ENCODE data around the gene MED16. TPM values are rescaled to one million over a fixed set of nuclear protein-coding genes. Genes with fewer than 3 reads are reported as not detected.

MED16 gene
- total RNA-seq, 1 donor from 2014 or later, result 55.7 TPM

DNA sequence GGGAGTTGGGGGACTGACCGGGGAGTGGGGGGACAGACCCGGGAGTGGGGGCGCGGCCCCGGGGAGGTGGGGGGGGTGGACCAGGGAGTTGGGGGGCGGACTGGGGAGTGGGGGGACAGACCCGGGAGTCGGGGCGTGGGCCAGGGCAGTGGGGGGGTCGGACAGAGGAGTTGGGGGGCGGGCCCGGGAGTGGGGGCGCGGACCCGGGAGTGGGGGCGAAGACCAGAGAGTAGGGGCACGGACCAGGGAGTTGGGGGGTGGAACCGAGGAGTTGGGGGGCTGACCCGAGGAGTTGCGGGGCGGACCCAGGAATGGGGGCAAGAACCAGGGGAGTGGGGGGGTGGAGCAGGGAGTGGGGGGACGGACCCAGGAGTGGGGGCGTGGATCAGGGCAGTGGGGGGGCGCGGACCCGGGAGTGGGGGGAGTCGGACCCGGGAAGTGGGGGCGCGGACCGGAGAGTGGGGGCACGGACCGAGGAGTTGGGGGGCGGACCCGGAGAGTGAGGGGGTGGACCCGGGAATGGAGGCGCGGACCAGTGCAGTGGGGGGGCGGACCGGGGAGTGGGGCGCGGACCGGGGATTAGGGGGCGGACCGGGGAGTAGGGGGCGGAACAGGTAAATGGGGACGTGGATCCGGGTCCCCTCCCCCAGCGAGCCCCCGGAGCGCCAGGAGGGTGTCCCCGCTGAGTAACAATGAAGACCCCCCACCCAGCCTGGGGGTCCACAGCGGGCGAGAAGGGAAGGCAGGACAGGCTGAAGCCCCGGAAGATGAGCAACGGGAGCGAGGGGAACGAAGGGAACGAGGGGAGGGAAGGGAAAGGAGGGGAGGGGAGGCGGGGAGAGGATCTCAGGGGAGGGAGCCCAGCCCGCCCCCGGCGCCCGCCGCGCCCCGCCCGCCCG lies 19.4 kb upstream of the MED16 start:
- Mint-ChIP-seq H3K27ac (peak overlapping the region; percentile 80), H3K36me3 (ENCODE audit: low read depth) (peaks cover 16% of the 10 kb centered on the region), H3K4me1 (ENCODE audit: low read depth) (peaks cover 17% of the 10 kb centered on the region), H3K27me3 (ENCODE audit: low read depth) (no peaks in the 10 kb centered on the region), H3K4me3 (ENCODE audit: low read depth) (peak overlapping the region; percentile 84), H3K9me3 (no peaks in the 10 kb centered on the region)
- no peak for DNase-seq (ENCODE audit: low spot score)
- intact Hi-C loops (cut with micrococcal nuclease), result no loop called here

DNA sequence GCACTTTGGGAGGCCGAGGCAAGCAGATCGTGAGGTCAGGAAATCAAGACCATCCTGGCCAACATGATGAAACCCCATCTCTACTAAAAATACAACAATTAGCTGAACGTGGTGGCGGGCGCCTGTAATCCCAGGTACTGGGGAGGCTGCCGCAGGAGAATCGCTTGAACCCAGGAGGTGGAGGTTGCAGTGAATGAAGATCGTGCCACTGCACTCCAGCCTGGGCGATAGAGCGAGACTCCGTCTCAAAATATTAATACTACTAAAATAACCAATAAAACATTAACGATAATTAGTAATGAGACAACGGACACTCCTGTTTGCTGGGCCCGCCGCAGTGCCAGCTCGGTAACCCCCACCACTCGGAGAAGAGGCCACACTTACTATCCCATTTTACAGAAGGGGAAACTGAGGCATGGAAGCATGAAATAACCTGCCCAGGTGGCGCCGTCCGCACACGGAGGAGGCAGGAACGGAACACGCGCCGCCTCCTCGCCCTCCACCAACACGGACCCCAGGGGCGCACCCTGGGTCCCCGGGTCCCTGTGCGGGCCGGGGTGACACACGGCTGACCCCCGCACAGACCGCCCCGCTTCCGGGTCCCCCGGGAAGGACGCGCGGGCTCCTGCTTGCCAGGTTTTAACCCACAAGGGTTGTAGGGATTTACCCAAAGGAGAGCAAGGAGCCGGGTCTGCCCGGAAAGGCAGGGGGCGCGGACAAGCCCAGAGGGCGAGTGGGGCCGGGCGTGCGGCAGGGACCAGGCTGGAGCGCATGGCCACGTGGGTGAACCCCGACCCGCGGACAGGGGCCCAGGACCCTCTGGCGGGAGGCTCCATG lies 18.4 kb upstream of the MED16 start:
- Mint-ChIP-seq H3K4me3 (ENCODE audit: low read depth) (peak overlapping the region; percentile 71), H3K9me3 (no peaks in the 10 kb centered on the region), H3K27ac (peak overlapping the region; percentile 46), H3K27me3 (ENCODE audit: low read depth) (no peaks in the 10 kb centered on the region), H3K36me3 (ENCODE audit: low read depth) (peaks cover 19% of the 10 kb centered on the region), H3K4me1 (ENCODE audit: low read depth) (peaks cover 20% of the 10 kb centered on the region)
- intact Hi-C loops (cut with micrococcal nuclease), result no loop called here
- no peak for DNase-seq (ENCODE audit: low spot score)

DNA sequence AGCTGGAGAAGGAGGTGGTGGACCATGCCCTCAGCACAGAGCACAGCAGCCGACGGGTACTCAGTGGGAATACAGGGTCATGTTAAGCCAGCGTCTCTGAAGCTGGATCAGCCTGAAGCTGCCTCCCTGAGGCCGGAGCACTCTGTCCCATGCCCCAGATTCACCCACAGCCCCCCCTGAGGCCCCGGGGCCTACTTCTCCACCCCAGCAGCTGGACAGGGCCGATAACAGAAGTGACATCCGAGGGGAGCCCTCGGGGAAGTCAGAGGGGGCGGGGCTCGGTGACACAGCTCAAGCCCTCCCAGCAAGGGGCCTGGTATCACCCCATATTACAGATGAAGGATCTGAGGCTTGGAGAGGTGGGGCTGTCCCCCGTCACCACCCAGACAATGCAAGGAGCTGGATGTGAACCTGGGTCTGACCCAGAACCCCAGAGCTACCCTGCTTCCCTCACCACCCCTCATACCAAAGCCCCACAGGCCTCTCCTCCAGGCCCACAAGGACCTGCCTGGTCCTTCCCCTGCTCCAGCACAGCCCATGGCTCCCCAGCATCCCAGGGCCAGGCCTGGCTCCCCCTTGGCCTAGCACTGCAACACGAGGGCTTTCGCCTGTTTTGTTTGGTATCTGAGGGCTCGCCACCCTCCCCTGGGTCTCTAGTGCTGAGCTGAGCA lies 14.3 kb upstream of the MED16 start:
- H3K36me3 Mint-ChIP-seq (ENCODE audit: low read depth), result peaks cover 25% of the 10 kb centered on the region
- intact Hi-C loops (cut with micrococcal nuclease), result no loop called here
- no peak overlapping the region for H3K4me3 Mint-ChIP-seq (ENCODE audit: low read depth)
- no peaks in the 10 kb centered on the region for H3K27me3 Mint-ChIP-seq (ENCODE audit: low read depth)
- no peak overlapping the region for H3K27ac Mint-ChIP-seq
- no peak for DNase-seq (ENCODE audit: low spot score)
- H3K4me1 Mint-ChIP-seq (ENCODE audit: low read depth), result peaks cover 25% of the 10 kb centered on the region
- H3K9me3 Mint-ChIP-seq, result no peaks in the 10 kb centered on the region

DNA sequence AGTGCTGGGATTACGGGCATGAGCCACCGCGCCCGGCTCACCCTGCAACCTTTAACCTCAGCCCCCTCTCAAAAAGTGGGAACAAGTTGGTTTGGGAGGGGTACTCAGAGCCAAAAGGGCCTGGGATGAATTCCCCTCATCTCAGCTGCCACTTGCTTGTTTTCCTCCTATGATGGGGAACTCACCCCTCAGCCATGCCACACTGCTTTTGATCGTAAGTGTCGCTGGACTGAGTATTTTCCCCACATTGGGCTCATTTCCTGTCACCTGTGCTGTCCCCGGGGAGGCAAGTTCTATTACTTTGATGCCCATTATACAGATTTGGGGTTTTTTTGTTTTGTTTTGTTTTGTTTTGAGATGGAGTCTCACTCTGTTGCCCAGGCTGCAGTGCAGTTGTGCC lies 13.5 kb upstream of the MED16 start:
- peaks cover 25% of the 10 kb centered on the region for H3K4me1 Mint-ChIP-seq (ENCODE audit: low read depth)
- H3K27me3 Mint-ChIP-seq (ENCODE audit: low read depth), result no peaks in the 10 kb centered on the region

DNA sequence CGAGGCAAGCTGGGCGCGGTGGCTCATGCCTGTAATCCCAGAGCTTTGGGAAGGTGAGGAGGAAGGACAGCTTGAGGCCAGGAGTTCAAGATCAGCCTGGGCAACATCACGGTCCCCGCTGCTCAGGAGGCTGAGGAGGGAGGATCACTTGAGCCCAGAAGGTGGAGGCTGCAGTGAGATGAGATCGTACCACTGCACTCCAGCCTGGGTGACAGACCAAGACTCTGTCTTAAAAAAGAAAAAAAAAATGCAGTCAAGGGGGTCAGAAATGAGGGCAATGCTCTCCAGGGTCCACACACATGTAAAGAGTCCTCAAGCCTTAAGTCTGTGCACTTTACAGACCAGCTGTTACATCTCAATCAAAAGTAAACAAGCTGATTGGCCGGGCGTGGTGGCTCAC lies 11.6 kb upstream of the MED16 start:
- H3K4me1 Mint-ChIP-seq (ENCODE audit: low read depth), result peaks cover 17% of the 10 kb centered on the region
- peaks cover 29% of the 10 kb centered on the region for H3K36me3 Mint-ChIP-seq (ENCODE audit: low read depth)
- H3K27me3 Mint-ChIP-seq (ENCODE audit: low read depth), result no peaks in the 10 kb centered on the region
- no peak for DNase-seq (ENCODE audit: low spot score)
- no peaks in the 10 kb centered on the region for H3K9me3 Mint-ChIP-seq
- intact Hi-C loops (cut with micrococcal nuclease), result no loop called here
- no peak overlapping the region for H3K4me3 Mint-ChIP-seq (ENCODE audit: low read depth)
- H3K27ac Mint-ChIP-seq, result no peak overlapping the region

More for the DNA sequence above, 13.5 kb upstream of the MED16 start:
- Mint-ChIP-seq H3K9me3 (no peaks in the 10 kb centered on the region), H3K4me3 (ENCODE audit: low read depth) (no peak overlapping the region), H3K36me3 (ENCODE audit: low read depth) (peaks cover 29% of the 10 kb centered on the region), H3K27ac (peak overlapping the region; percentile 35)
- intact Hi-C loops (cut with micrococcal nuclease), result no loop called here
- DNase-seq (ENCODE audit: low spot score), result no peak

DNA sequence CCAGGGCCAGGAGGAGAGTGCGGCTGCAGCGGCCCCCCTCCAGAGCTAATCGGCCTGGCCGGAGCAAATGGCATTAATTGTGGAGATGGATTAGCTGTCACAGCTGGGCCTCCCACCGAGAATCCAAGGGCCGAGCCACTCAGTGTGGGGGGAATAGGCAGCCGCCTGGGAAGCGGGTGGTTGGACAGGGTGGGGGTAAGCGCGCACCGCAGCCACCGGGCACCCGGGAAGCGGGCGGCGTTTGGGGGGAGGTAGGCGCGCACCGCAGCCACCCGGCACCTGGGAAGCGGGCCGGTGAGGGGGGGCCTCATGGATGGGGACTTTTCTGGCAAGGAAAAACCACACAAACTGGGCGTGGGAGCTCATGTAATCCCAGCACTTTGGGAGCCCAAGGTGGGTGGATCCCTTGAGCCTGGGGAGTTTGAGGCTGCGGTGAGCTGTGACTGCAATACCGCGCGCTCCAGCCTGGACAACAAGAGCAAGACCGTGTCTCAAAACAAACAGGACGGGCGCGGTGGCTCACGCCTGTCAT lies 10.3 kb upstream of the MED16 start:
- Mint-ChIP-seq H3K4me3 (ENCODE audit: low read depth) (no peak overlapping the region), H3K36me3 (ENCODE audit: low read depth) (peaks cover 27% of the 10 kb centered on the region), H3K27ac (no peak overlapping the region)

DNA sequence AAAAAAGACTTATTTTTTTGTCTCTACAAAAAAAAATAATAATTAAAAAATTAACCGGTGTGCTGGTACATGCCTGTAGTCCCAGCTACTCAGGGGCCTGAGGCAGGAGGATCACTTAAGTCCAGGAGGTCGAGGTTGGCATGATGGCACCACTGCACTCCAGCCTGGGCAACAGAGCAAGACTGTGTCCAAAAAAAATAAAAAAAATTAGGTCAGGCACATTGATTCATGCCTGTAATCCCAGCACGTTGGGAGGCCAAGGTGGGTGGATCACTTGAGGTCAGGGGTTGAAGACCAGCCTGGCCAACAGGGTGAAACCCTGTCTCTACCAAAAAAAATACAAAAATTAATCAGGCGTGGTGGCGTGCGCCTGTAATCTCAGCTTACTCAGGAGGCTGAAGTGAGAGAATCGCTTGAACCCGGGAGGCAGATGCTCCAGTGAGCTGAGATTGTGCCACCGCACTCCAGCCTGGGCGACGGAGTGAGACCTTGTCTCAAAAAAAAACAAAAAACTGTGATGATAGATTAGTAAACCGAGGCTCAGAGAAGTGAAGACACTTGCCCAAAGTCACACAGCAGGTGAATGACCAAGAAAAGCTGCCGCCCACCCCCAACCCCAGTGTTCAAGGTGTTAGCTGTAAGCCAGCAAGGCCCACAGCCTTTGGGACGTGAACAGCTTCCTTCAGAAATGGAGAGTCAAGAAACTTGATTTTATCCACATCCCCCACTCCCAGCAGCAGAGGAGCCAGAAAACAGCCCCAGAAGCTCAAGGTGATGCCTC lies 9.6 kb upstream of the MED16 start:
- peaks cover 30% of the 10 kb centered on the region for H3K36me3 Mint-ChIP-seq (ENCODE audit: low read depth)

More for the DNA sequence above, 10.3 kb upstream of the MED16 start:
- intact Hi-C loops (cut with micrococcal nuclease), result no loop called here
- DNase-seq (ENCODE audit: low spot score), result no peak
- Mint-ChIP-seq H3K27me3 (ENCODE audit: low read depth) (no peaks in the 10 kb centered on the region), H3K9me3 (no peaks in the 10 kb centered on the region), H3K4me1 (ENCODE audit: low read depth) (peaks cover 8% of the 10 kb centered on the region)

DNA sequence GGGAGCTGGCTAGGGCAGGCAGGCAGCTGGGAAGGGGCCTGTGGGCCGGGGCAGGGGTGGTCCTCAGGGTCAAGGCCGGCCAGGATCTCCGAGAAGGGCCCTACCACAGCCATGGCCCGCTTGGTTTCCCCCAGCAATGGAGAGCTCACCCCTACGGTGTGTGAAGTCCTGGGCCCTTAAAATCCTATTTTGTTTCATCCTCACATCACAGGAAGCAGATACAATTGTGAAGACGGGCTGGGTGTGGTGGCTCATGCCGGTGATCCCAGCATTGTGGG lies 9.0 kb upstream of the MED16 start:
- Mint-ChIP-seq H3K4me1 (ENCODE audit: low read depth) (peaks cover 6% of the 10 kb centered on the region), H3K27me3 (ENCODE audit: low read depth) (no peaks in the 10 kb centered on the region)
- intact Hi-C loops (cut with micrococcal nuclease), result no loop called here

More for the DNA sequence above, 9.6 kb upstream of the MED16 start:
- no peak for DNase-seq (ENCODE audit: low spot score)
- intact Hi-C loops (cut with micrococcal nuclease), result no loop called here
- Mint-ChIP-seq H3K4me3 (ENCODE audit: low read depth) (no peak overlapping the region), H3K9me3 (no peaks in the 10 kb centered on the region), H3K4me1 (ENCODE audit: low read depth) (peaks cover 8% of the 10 kb centered on the region), H3K27me3 (ENCODE audit: low read depth) (no peaks in the 10 kb centered on the region), H3K27ac (no peak overlapping the region)

DNA sequence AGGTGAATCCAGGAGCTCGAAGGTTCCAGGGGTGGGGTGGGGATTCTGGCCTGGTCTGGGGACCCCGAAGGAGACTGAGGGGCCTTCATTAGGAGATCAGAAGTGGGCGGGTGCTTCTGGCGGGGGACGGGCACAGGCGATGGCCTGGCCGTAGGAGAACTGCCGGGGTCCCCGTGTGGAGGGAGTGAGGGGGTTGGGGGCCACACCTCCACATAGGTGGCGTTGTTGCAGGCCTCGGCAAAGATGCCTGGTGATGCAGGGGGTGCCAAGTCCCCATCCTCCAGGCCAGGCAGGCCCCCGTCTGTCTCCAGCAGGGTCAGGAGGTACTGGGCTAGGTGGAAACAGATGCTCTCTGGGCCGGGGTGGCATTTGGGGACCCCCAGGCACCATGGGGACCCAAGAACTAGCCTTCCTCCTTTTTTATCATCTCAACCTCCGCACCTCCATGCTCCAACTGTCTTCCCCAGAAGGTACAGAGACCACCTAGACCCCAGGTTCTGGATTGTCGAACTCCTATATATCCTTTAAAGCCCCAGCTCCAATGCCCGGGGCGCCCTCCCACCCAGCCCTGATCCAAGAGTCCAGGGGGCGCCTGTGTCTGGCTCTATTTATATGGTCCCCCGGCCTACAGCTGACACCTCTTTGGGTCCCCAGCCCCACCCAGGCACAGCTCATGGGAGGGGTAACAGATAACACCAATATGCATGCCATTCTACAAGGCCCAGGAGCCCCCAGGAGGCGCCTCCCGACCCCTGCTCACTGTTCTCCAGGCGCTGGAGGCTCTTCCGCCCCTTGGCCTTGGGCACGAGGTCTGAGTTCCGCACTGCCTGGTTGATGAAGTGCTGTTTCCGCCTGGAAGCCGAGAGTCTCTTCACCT lies 8.5 kb upstream of the MED16 start:
- DNase-seq (ENCODE audit: low spot score), result no peak

More for the DNA sequence above, 9.0 kb upstream of the MED16 start:
- DNase-seq (ENCODE audit: low spot score), result no peak
- Mint-ChIP-seq H3K9me3 (no peaks in the 10 kb centered on the region), H3K36me3 (ENCODE audit: low read depth) (peaks cover 31% of the 10 kb centered on the region), H3K27ac (no peak overlapping the region), H3K4me3 (ENCODE audit: low read depth) (no peak overlapping the region)

DNA sequence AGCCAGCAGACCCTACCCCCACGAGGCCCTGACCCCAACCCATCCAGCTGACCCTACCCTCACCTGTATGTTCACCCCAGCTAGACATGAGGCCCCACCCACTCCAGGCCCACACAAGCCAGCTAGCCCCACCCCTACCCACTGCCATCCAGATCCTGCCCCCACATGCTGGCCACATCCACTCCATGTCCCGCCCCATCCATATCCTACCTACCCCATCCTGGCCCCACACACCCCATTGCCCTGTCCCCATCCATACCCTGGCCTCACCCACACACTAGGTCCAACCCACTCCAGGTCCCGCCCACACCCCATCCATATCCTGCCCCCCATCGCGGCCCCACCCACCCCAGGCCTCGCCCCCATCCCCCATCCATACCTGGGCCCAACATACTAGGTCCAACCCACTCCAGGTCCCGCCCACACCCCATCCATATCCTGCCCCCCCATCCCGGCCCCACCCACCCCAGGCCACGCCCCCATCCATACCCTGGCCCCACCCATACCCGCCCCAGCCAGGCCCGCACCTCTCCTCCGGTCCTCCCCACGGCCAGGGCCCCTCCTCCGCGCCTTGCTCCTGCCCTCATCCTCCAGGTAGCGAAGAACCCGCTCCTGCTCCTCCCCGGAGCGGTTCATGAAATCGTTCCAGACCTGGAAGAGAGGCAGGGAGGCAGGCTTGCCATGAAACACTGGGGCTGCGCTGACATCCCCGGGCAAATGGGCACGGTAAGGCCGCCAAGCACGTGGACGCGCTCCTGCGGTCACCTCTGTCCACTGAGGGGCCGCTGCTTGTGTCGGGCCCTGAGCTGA lies 7.5 kb upstream of the MED16 start:
- Mint-ChIP-seq H3K27me3 (ENCODE audit: low read depth) (no peaks in the 10 kb centered on the region), H3K9me3 (no peaks in the 10 kb centered on the region), H3K27ac (no peak overlapping the region), H3K36me3 (ENCODE audit: low read depth) (peaks cover 38% of the 10 kb centered on the region), H3K4me1 (ENCODE audit: low read depth) (peaks cover 4% of the 10 kb centered on the region), H3K4me3 (ENCODE audit: low read depth) (no peak overlapping the region)
- no peak for DNase-seq (ENCODE audit: low spot score)
- intact Hi-C loops (cut with micrococcal nuclease), result no loop called here

More for the DNA sequence above, 8.5 kb upstream of the MED16 start:
- Mint-ChIP-seq H3K27me3 (ENCODE audit: low read depth) (no peaks in the 10 kb centered on the region), H3K4me1 (ENCODE audit: low read depth) (peaks cover 4% of the 10 kb centered on the region), H3K4me3 (ENCODE audit: low read depth) (no peak overlapping the region), H3K27ac (no peak overlapping the region), H3K36me3 (ENCODE audit: low read depth) (peaks cover 35% of the 10 kb centered on the region), H3K9me3 (no peaks in the 10 kb centered on the region)
- intact Hi-C loops (cut with micrococcal nuclease), result no loop called here

DNA sequence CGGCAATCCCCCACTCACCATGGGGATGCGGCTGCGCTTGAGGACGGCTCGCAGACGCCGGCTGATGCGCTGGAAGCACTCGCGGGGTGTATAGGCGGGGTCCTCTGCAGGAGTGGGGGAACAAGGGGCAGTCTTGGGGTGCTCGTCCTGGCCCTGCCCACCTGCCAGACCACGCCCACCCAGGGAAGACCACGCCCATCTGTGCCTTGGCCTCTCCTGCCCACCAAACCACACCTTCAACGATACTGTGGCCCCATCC lies 7.0 kb upstream of the MED16 start:
- intact Hi-C loops (cut with micrococcal nuclease), result no loop called here
- Mint-ChIP-seq H3K4me1 (ENCODE audit: low read depth) (peaks cover 4% of the 10 kb centered on the region), H3K36me3 (ENCODE audit: low read depth) (peaks cover 38% of the 10 kb centered on the region), H3K27ac (no peak overlapping the region), H3K27me3 (ENCODE audit: low read depth) (no peaks in the 10 kb centered on the region), H3K9me3 (no peaks in the 10 kb centered on the region), H3K4me3 (ENCODE audit: low read depth) (no peak overlapping the region)
- no peak for DNase-seq (ENCODE audit: low spot score)

Measured in activated T-helper 2 cell treated with anti-CD3 and anti-CD28 coated beads, Interferon-gamma antibody, Interleukin-2, Interleukin-4, amounts not matched to agents 10 μg/mL and 5 μg/mL and 100 μg/mL, durations not matched to agents 14 hours and 24 hours and 36 hours (primary cell).